Activated T-helper 1 cell treated with anti-CD3 and anti-CD28 coated beads, Interleukin-2, amount 50 U/mL, for 16 hours (primary cell): ENCODE results near the gene PRSS58.

Source experiments
- DNase-seq, 2 donors: peaks; one replicate each; pipeline ENCODE4 v3.0.0-alpha.2; 2020; ENCODE audit warnings: low read depth in 1 of 2, low spot score in 1 of 2

The PRSS58 gene

DNA sequence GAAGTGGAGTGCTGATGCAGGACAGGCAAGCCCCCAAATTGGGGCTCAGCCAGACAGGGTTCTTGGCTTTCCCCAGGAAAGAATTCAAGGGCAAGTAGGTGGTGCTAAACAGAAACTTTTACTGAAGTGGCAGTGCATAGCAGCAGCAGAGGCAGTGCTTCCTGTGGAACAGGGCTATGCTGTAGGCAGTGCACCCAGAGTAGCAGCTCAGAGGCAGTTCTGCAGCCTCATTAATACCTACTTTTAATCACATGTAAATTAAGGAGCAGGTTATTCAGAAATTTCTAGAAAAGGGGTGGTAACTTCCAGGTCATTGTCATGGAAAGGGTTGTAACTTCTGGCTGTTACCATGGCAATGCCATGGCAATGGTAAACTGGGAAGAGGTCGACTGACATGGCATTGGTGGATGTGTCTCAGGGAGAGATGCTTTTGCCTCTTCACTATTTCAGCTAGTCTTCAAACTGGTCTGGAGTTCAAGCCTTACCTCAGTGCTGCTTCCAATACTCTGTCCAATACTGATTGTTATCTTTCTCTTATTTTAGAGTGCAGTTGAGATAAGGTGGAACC lies 29.2 kb downstream of the PRSS58 start:
- no peak for DNase-seq
